A549 (cell line): ENCODE measurements around the gene ZBTB38. TPM values are rescaled to one million over a fixed set of nuclear protein-coding genes. Genes with fewer than 3 reads are reported as not detected.

ENCODE experiments used
- ATAC-seq, 2 experiments: fragments of 200-7000 bp in 1 of 2; fragments of >200 bp in 1 of 2; cut with Nextera tagmentation in 1 of 2; cut with Tn5 transposase in 1 of 2; 3 replicates each; pipeline versions ENCODE4 v1.8.0 to v1.9.1; 2018 to 2020; ENCODE audit warnings: mild to moderate bottlenecking in 1 of 2, moderate library complexity in 1 of 2
- CTCF ChIA-PET: fragments of 300-600 bp; sonication (Branson Sonifier 250); formaldehyde crosslinking; extraction: SDS; loops from one replicate; lab custom pipeline; 2021; ENCODE audit warnings: antibody characterized with exemption, inconsistent platforms; lab: Yijun Ruan, JAX
- POLR2A ChIA-PET: fragments of 350-600 bp; formaldehyde crosslinking; extraction: SDS; loops from one replicate; lab custom pipeline; 2021; ENCODE audit warnings: antibody characterized with exemption, inconsistent platforms; lab: Yijun Ruan, JAX
- DNase-seq, 2 experiments: peaks; one replicate each; pipeline versions ENCODE4 v3.0.0 to v3.0.0-alpha.2; 2011 to 2016; ENCODE audit warnings: low read depth in 1 of 2, low spot score in 1 of 2
- FAIRE-seq: peaks from 2 replicates; lab custom pipeline; 2011; peaks lifted over from hg19 to GRCh38; lab: Jason Lieb, UNC
- H3K27ac ChIP-seq, 2 experiments: fragments of >200 bp; sonication (Bioruptor Twin); formaldehyde crosslinking; 3 replicates each; pipeline ENCODE4 v1.5.1; 2016 to 2017
- H3K4me1 ChIP-seq: fragments of >200 bp; sonication (Bioruptor Twin); formaldehyde crosslinking; 3 replicates; pipeline ENCODE4 v1.6.1; 2016
- H3K4me2 ChIP-seq: fragments of >200 bp; sonication (Bioruptor Twin); formaldehyde crosslinking; 3 replicates; pipeline ENCODE4 v1.6.1; 2016
- H3K4me3 ChIP-seq: fragments of >200 bp; sonication (Bioruptor Twin); formaldehyde crosslinking; 3 replicates; pipeline ENCODE4 v1.5.1; 2016
- H3K9me3 ChIP-seq: fragments of >200 bp; sonication (Bioruptor Twin); formaldehyde crosslinking; 3 replicates; pipeline ENCODE4 v1.6.1; 2016
- CBX8 ChIP-seq: fragments of 200-600 bp; sonication (generic); IDR thresholded peaks from 2 replicates; pipeline ENCODE4 v1.6.1; 2016
- CTCF ChIP-seq: fragments of >200 bp; sonication (Bioruptor Twin); formaldehyde crosslinking; IDR thresholded peaks from 3 replicates; pipeline ENCODE4 v1.5.1; 2016
- E2F6 ChIP-seq: IDR thresholded peaks from 2 replicates; pipeline ENCODE4 v1.6.1; 2012; ENCODE audit warnings: low read depth, borderline replicate concordance
- GATA3 ChIP-seq: IDR thresholded peaks from 2 replicates; pipeline ENCODE4 v1.6.1; 2012; ENCODE audit warnings: borderline replicate concordance
- HES2 ChIP-seq: fragments of >200 bp; sonication (Bioruptor Twin); formaldehyde crosslinking; IDR thresholded peaks from 2 replicates; pipeline ENCODE4 v1.6.1; 2016
- HMGXB4 ChIP-seq: fragments of 250-450 bp; sonication (Bioruptor Pico); IDR thresholded peaks from 2 replicates; pipeline ENCODE4 v1.5.0; 2021; ENCODE audit warnings: mild to moderate bottlenecking, moderate library complexity, borderline replicate concordance
- HOXB13 ChIP-seq: fragments of 250-450 bp; sonication (Bioruptor Pico); IDR thresholded peaks from 2 replicates; pipeline ENCODE4 v1.5.0; 2020; ENCODE audit warnings: low read depth, mild to moderate bottlenecking, moderate library complexity
- JUNB ChIP-seq: fragments of >200 bp; sonication (Bioruptor Twin); formaldehyde crosslinking; IDR thresholded peaks from 2 replicates; pipeline ENCODE4 v1.6.1; 2016
- KDM5A ChIP-seq: fragments of 200-600 bp; sonication (generic); IDR thresholded peaks from 2 replicates; pipeline ENCODE4 v1.6.1; 2016; ENCODE audit warnings: antibody characterized with exemption, mild to moderate bottlenecking
- MAX ChIP-seq: IDR thresholded peaks from 2 replicates; pipeline ENCODE4 v1.6.1; 2012
- MAZ ChIP-seq: fragments of 150-350 bp; IDR thresholded peaks from 2 replicates; pipeline ENCODE4 v1.6.1; 2014; ENCODE audit warnings: antibody characterized with exemption, low read depth, low read length, borderline replicate concordance
- MYC ChIP-seq: IDR thresholded peaks from 2 replicates; pipeline ENCODE4 v1.6.1; 2012; ENCODE audit warnings: mild to moderate bottlenecking, inconsistent platforms, low read length, improper control_type of control experiment, borderline replicate concordance
- NR3C1 ChIP-seq: fragments of >200 bp; sonication (Bioruptor Twin); formaldehyde crosslinking; IDR thresholded peaks from 3 replicates; pipeline ENCODE4 v1.6.1; 2017
- RAD21 ChIP-seq, 2 experiments: fragments of >200 bp in 1 of 2; sonication (Bioruptor Twin) in 1 of 2; formaldehyde crosslinking in 1 of 2; IDR thresholded peaks in 1 of 2; conservative IDR thresholded peaks in 1 of 2; 2 replicates in 1 of 2; 3 replicates in 1 of 2; pipeline ENCODE4 v1.6.1; 2012 to 2018; ENCODE audit warnings: inconsistent platforms in 1 of 2
- RNF2 ChIP-seq: fragments of 200-600 bp; sonication (generic); IDR thresholded peaks from 2 replicates; pipeline ENCODE4 v1.6.1; 2016; ENCODE audit warnings: low read depth, mild to moderate bottlenecking, antibody characterized with exemption, moderate library complexity, borderline replicate concordance
- SREBF2 ChIP-seq: fragments of 450-650 bp; IDR thresholded peaks from 2 replicates; pipeline ENCODE4 v1.6.1; 2014; ENCODE audit warnings: mild to moderate bottlenecking, moderate library complexity
- ZC3H11A ChIP-seq: fragments of 450-650 bp; IDR thresholded peaks from 2 replicates; pipeline ENCODE4 v1.6.1; 2014; ENCODE audit warnings: antibody characterized with exemption, mild to moderate bottlenecking
- ZFP36 ChIP-seq: fragments of 450-650 bp; IDR thresholded peaks from 2 replicates; pipeline ENCODE4 v1.6.1; 2014; ENCODE audit warnings: borderline replicate concordance; ENCODE audit not compliant: partially characterized antibody
- ZNF302 ChIP-seq: fragments of 250-450 bp; sonication (Bioruptor Pico); IDR thresholded peaks from 2 replicates; pipeline ENCODE4 v1.9.0; 2021; ENCODE audit warnings: inconsistent platforms, mild to moderate bottlenecking, moderate library complexity
- WGBS: methylation state at CpG from one replicate; pipeline ENCODE4 v1.1.6; 2017; ENCODE audit errors: missing lambda C conversion rate; 5-methylcytosine and 5-hydroxymethylcytosine counted together
- polyA plus RNA-seq, 4 experiments: library from polyadenylated mRNA; depleted of rRNA in 3 of 4; stranded (reverse); fragments of >200 nt; fragmentation: RNase III in 1 of 4; extraction: RNeasy Plus Mini Kit Qiagen cat#74134 plus additional on column Dnase treatment in 1 of 4; gene quantifications; 2 replicates in 3 of 4; 3 replicates in 1 of 4; pipeline ENCODE4 v1.2.3, GENCODE V29; 2011 to 2017

Gene ZBTB38
- polyA plus RNA-seq, 2 of the 4 experiments (the other 2 are of a cell fraction): 72.0 to 110 TPM

GRCh38 chr3:141326626-141327025, 41.7 kb upstream of the ZBTB38 start:
- no peak for DNase-seq
- Histone ChIP-seq H3K4me3 (no peak overlapping the region), H3K4me1 (peaks cover 65% of the 10 kb centered on the region), H3K4me2 (peak overlapping the region; percentile 51), H3K9me3 (0 out of 3 replicates have a peak, but pooled peaks cover 4% of the 10 kb centered on the region), H3K27ac (peak overlapping the region; percentile 91 to 94)
- TF ChIP-seq HOXB13 (CRISPR knock-in tag): peak; percentile 33; the same call in 1 of the 2 replicates
- no peak for TF ChIP-seq RAD21 (conservative IDR thresholded peaks at IDR 0.05 in 1 of 2, IDR thresholded peaks at IDR 0.05 in 1 of 2)
- WGBS: 66% methylated on average over 3 of the region's 3 CpGs
- no peak for ATAC-seq
- POLR2A ChIA-PET: no interaction called here
- CTCF ChIA-PET: interaction anchor here (0.9 to 18.2 kb wide), 2 partner anchors 18 to 19 kb away, joined by 4 to 217 read pairs; no protein-coding TSS in a partner anchor
- FAIRE-seq: no peak

- no peak for FAIRE-seq
- TF ChIP-seq MAZ (no peak), RAD21 (conservative IDR thresholded peaks at IDR 0.05 in 1 of 2, IDR thresholded peaks at IDR 0.05 in 1 of 2) (no peak), RNF2 (no peak), MAX (no peak)
- Histone ChIP-seq H3K4me3 (no peak overlapping the region), H3K9me3 (no peaks in the 10 kb centered on the region), H3K27ac (peak overlapping the region; percentile 91 to 94), H3K4me1 (peaks cover 80% of the 10 kb centered on the region), H3K4me2 (no peak overlapping the region)
- ChIA-PET CTCF (interaction anchor here (1.5 to 18.2 kb wide), 4 partner anchors 19 to 126 kb away, joined by 4 to 217 read pairs (median 6); no protein-coding TSS in a partner anchor), POLR2A (interaction anchor here (1.2 kb wide), 1 partner anchor 17 kb away, joined by 3 read pairs; no protein-coding TSS in a partner anchor)
- WGBS: 91% methylated on average over 7 of the region's 7 CpGs
- ATAC-seq: no peak
- DNase-seq: no peak
Measured at GRCh38 chr3:141328286-141329166, 39.8 kb upstream of the ZBTB38 start.

GRCh38 chr3:141330235-141330634, 38.1 kb upstream of the ZBTB38 start:
- ChIA-PET CTCF (interaction anchor here (1.2 to 18.2 kb wide), 5 partner anchors 9 to 122 kb away, joined by 3 to 217 read pairs (median 8); no protein-coding TSS in a partner anchor), POLR2A (no interaction called here)
- Histone ChIP-seq H3K4me1 (peaks cover 71% of the 10 kb centered on the region), H3K9me3 (no peaks in the 10 kb centered on the region), H3K27ac (peak overlapping the region; percentile 91 to 94), H3K4me3 (no peak overlapping the region), H3K4me2 (peak overlapping the region; percentile 59; the same call in 1 of the 3 replicates)
- DNase-seq (no peak), FAIRE-seq (no peak), ATAC-seq (no peak)
- WGBS: 95% methylated on average over 3 of the region's 3 CpGs
- TF ChIP-seq CBX8 (no peak), KDM5A (no peak), GATA3 (no peak), RNF2 (no peak), SREBF2 (no peak), ZC3H11A (no peak), JUNB (no peak), HES2 (no peak), NR3C1 (no peak), ZNF302 (CRISPR knock-in tag) (no peak), ZFP36 (no peak), MYC (no peak), HMGXB4 (CRISPR knock-in tag) (no peak), CTCF (no peak), E2F6 (no peak)
